GM21576 (cell line): Measurements from ENCODE around the gene MMRN2.

Experiments
- ATAC-seq: cut with Tn5 transposase; IDR thresholded peaks from one replicate; pipeline ENCODE4 v1.9.1; 2021; ENCODE audit warnings: mild to moderate bottlenecking, moderate library complexity; ENCODE audit not compliant: unreplicated experiment

The MMRN2 gene

DNA sequence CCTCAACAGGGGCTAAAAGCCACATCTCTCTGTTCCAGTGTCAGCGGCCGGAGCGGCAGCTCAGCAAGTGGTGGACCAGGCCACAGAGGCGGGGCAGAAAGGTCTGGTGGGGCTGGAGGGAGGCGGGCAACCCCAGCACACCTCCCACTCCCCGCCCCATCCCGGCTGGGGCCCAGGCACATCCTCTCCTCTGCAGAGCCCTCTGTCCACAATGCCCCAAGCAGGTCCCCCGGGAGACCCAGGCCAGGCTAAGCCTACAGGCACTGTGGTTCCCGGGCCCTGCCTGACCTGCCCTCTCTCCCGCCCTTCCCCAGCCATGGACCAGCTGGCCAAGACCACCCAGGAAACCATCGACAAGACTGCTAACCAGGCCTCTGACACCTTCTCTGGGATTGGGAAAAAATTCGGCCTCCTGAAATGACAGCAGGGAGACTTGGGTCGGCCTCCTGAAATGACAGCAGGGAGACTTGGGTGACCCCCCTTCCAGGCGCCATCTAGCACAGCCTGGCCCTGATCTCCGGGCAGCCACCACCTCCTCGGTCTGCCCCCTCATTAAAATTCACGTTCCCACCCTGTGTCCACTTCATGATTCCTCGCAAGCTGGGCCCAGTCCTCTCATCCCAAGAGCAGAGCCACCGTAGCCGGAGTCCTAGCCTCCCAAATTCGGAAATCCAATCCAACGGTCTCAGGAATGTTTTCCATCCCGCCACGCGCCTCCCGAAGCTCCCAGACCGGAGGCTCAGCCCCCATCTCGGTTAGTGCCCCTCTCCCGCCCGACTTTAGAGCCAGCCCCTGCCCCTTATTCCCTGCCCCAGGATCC, 13.0 kb upstream of the MMRN2 start:
- no peak for ATAC-seq

DNA sequence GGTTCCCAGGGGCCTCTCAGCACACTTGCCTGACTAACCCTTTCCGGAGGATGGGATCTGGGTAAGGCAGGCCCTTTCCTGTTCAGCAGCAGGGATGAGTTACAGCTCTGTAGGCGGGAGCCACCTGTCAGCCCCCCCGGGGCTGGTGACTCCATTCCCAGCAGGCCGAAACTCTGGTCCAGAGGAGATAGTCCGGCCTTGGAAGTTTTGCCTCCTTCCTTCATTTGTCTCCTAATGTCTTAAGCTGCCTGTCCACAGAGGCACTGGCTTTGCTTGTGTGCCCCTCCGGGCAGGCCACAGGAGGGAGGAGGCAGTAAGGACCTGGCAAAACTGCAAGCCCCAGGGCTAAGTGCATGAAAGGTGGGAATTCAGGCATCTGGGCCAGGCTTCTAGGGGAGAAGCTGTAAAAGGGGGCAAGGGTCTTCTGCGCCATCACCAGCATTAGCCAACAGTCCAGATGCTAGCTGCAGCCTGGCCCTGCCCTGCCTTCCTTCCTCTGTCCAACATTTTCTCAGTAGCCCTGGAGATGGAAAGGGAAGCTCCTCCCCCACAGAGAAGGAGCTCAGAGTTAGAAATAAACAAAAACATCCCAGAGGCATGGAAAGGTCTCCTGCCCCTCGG, 12.1 kb upstream of the MMRN2 start:
- no peak for ATAC-seq

DNA sequence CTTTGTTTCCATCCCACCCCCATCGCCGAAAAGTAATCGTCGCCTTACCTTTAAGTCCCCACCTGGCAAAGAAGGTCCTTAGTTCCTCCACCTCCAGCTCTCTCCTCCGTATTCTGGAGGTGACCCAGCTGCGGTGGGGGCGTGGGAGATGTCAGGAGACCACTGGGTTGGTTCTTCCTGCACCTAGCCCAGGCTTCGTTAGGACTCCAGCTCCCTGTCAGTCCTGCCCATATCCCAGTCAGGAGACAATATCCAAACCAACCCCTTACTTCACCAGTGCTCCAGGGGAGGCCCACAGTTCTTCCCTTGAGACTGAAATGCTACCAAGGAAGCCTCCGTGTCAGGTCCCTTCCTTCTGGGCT, 11.6 kb upstream of the MMRN2 start:
- ATAC-seq = no peak

DNA sequence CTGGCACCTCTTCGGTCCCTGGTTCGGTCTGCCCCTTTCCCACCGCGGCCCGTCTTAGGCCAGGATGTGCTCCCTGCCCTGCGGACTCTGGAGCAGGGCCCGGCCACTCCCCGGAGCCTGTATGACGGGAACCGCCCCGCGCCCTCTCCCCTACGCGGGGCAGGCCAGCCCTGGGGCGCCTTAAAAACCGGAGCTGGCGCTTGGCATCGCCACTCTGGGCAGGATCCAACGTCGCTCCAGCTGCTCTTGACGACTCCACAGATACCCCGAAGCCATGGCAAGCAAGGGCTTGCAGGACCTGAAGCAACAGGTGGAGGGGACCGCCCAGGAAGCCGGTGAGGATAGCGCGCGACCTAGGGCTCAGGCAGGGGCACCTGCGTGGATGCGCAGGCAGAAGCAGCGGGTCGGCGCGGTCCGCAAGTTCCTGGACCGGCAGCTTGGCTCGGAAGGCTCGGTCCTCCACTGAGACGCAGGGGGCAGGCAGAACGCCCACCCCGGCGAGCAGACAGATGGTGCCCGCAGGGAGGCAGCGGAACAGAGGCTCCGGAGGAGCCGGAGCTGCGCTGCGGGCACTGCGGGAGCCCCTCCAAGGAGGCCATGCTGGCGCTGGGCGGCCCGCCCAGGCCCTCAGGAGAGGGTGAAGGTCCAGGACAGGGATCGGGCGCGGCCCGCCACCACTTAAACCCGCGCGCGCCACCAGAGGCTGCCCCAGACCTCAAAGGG, 11.0 kb upstream of the MMRN2 start, which contains the start of gene ADIRF:
ADIRF (plus strand) TSS at position 212 of the 723 bp plus-strand sequence; CDS start at position 275, 63 bp downstream.
- no peak for ATAC-seq

DNA sequence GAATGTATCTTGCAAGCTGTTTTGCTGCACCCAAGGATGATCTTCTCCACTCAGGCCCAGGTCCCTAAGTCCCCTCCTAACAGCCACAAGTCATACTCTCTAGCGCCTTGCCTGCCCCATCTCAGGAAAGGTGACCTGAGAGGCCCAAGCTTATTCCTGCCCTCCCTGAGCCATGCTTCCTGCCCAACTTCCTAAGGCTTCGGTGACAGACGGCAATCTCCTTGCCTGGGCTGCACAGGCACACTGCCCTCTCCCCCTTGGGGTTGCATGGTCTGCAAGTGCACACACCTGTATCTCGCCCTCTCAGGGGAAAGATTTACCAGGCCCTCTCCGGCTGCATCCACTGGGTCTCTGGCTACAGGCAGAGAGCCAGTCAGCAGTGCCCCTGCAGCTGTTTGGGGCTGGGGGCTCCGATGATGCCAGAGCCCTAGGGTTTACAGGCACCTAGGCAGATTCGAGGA, 10.1 kb upstream of the MMRN2 start:
- ATAC-seq = no peak

DNA sequence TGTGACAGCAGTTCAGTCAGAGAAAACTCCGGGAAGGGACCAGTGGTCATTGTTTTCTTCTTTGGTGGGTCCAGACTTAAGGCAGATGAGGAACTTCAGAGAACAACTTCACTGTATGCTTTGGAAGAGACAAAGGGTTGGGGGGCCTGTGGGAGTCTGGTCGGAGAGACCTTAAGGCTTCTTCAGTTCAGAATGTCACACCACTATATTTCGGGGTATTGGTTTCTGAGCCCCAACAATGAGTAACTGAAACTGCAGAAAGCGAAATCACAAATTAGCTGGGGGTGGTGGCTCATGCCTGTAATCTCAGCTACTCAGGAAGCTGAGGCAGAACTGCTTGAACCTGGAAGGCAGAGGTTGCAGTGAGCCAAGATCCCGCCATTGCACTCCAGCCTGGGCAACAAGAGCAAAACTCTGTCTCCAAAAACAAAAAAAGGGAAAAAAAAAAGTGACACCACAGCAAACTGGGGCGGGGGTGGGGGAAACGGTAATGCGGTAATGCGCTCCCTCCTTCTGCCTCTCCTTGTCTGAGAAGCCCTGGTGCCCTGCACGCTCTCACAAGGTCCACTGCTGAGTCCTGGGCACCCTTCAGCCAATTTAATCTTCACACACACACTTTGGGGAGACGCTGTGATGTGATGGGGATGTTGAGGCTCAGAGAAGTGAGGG, 8.7 kb upstream of the MMRN2 start:
- no peak for ATAC-seq

DNA sequence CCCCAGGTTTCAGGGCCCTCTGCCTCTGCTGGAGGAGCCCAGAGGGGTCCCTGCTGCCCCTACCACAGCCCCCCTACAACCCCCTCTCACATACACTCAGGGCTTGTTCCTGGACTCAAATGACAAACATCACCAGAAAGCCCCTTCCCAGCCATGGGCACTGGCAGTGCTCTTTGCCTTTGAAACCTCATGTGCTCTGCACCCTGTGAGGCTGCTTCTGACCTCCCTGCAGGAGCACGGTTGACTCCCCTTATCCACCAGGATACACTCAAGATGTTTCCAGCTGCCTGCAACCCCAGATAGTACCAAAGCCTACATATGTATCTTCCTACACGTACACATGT, 7.4 kb upstream of the MMRN2 start:
- no peak for ATAC-seq

DNA sequence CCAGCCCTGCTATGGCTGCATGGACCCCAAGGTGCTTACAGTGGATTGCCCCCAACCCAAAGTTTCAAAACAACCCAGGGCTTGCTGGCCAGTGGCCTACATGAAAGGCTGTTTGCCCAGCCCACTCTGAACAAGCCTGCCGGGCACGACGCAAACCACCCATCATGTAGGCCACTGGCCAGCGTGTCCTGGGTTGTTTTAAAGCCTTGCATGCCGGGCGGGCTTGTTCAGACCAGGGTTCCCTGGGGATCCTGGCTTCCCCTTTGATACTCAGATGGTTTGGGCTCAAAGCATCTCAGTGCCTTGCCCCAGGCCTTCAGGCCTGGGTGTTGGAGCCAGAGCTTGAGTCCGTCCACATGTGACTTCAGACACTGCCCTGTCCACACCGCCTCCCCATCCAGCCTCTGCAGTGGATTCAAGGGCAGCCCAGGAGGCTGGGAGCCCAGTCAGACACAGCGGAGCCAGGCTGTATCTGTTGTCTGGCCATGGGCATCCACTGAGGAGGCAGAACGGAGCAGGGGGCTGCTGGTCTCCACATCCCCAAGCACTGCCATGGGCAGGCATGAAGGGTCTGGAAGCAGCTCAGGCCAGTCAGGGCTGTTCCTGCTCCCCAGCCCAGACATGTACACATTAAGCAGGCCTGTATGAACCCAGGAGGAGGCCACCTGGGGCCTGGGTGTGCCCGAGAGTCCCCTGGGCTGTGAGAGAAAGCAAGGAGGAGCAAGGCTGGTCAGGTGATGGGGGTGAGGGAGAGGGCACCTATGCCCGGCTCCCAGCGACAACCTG, 6.8 kb upstream of the MMRN2 start:
- no peak for ATAC-seq

DNA sequence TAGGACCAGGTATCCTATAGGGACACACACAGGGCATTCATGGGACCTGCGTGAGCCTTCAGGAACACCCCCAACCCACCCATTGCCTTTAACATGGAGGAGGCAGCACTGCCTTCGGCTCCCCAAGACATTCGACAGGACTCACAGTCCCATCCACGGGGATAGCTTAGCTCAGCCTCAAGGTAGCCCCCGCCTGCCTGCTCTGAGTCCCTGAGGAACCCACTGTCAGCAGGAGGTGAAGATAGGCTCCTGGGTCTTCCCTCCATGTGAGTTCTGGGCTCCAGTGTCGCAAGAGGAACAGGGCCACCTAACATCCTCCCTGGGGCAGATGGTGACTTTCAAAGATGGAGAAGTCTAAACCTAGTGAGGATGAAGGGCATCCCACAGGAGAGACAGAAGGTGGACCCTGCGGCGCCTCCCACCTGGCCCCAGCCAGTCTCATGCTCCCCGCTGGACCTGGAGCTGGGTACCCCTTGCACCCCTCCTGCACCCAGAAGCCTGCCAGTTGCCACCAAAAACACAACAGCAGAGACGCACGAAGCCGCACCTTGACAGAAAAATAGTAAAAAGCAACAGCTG, 6.0 kb upstream of the MMRN2 start:
- ATAC-seq = no peak

DNA sequence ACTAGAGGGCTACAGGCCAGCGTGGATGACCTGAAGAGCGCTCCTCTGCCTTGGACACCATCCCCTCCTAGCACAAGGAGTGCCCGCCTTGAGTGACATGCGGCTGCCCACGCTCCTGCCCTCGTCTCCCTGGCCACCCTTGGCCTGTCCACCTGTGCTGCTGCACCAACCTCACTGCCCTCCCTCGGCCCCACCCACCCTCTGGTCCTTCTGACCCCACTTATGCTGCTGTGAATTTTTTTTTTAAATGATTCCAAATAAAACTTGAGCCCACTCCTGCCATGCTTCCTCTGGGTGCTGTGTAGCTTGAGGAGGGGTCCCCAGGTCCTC, 5.5 kb upstream of the MMRN2 start:
- no peak for ATAC-seq

DNA sequence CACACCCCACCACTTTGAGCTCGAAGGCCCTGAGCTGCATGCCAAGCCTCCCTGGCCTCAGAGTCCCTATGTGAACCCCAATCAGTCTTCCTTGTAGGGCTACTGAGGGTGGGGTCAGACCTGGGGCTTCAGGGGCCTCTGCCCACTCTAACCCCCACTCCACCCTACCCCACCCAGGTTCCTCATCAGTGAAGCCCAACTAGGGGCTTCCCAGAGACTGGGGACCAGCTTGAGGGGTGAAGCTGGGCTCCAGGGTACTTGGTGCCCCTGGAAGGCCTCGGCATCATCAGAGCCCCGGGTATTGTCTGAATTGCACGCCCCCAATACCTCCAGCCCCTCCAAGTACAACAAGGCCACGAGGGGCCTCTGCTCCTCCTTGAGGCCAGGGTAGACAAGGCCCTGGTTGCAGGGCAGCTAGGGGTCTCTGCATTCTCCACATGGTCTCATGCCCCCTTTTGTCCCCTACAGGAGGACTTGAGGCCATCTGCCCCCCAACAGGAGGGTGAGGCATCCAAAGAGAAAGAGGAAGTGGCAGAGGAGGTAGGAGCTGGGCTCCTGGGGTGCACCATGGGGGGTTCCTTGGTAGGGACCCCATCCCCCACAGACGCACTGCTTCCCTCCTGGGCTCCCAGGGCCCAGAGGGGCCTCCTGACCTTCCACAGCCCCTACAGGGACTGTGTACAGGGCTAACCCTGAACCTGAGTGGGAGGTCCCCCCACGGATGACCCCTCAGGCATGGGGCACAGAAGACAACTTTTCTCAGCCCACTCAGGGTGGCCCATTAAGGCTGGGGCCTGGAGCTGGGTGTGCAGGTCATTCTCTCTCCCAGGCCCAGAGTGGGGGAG, 4.9 kb upstream of the MMRN2 start:
- no peak for ATAC-seq

DNA sequence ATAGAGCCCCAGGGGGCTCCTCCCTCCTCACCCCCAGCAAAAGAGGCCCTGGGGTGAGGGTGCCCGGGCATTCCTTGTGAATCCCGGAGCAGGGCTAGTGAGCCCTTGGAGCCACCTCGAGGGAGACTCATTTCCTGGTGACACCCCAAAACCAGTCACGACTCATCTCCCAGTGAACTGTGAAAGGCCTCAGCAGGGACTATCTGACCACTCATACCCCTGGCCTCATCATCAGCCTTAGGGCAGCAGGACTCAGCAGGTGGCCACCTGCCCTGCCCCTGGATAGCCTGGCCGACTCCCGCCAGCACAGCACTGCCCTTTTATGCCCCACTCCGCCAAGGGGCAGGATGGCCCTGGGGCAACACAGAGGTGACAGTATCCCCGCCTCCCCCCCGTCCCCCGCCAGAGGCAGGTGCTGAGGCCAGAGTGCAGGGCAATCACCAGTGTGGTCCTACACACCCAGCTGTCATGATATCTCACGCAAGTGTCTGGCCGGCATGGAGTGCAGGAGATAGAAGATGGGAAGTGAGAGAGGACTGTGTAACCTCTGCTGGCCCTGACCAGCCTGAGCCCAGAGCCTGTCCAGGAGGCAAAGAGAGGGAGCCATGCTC, 4.2 kb upstream of the MMRN2 start:
- ATAC-seq = no peak

DNA sequence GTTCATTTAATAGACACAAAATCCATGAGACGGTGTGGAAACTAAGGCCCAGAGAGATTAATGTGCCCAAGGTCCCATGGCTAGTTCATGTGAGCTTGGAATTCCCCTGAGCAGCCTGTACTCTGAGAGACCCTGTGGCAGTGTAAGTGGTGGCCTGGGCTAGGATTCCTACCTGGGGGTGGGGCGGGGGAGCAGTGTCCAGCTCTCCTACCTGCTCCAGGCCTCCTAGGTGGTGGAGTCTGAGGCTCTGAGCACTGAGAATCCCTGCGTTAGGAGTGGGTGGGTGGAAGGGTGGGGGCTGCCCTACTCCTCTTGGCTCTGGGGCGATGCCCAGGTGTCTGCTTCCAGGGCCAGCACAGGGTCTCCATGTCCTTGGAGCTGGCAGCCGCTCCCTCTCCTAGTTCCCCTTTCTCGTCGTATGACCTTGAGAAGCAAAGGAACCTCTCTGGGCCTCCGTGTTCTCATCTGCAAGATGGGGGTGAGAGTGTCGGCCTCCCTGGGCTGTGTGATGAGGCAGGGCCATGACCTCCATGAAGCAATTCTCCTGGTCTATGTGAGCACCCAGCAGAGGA, 3.5 kb upstream of the MMRN2 start:
- no peak for ATAC-seq

DNA sequence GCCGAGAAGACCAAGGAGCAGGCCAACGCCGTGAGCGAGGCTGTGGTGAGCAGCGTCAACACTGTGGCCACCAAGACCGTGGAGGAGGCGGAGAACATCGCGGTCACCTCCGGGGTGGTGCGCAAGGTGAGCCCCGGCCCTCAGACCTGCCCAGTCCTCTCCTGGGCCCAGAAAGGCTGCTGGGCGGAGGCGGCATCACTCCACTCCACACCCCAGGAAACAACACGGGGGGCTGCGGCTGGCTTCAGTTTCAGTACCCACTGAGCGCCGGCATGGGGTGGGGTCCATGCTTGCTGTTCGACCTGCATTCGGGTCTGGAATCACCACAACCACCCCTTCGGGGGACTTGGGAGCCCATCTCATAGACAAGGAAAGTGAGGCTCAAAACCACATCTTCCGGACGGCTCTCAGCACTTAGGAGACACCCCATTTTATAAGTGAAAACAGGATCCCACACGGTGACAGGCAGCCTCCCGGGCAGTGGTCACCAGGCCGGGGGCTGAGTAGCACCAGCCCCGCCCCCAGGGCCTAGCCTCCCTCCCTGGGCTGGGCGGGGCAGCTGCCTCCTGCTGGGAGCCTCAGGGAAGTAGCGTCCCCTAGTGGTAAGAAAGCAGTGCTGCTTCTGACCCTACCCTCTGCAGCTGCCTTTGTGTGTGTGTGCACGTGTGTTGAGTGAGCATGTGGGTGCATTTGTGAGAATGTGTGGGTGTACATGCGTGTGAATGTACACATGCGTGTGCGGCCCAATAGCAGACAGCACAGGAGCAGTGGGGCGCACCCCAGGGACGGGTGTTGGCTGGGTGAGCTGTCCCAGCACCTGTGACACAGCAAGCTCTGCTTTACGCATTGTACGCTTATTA, 2.8 kb upstream of the MMRN2 start:
- peak; percentile 82 for ATAC-seq

DNA sequence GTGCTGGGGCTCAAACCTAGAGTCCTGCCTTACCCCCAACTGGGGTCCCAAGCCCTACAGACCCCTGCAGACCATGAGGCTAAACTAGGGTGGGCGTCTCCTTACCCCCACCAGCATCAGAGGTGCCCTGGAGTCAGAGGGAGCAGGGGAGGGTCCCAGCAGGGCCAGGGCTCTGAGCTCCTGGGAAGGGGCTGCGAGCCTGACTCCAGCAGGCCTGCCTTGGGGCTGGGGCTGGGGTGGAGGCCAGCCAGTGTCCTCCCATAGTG, 2.3 kb upstream of the MMRN2 start:
- no peak for ATAC-seq

DNA sequence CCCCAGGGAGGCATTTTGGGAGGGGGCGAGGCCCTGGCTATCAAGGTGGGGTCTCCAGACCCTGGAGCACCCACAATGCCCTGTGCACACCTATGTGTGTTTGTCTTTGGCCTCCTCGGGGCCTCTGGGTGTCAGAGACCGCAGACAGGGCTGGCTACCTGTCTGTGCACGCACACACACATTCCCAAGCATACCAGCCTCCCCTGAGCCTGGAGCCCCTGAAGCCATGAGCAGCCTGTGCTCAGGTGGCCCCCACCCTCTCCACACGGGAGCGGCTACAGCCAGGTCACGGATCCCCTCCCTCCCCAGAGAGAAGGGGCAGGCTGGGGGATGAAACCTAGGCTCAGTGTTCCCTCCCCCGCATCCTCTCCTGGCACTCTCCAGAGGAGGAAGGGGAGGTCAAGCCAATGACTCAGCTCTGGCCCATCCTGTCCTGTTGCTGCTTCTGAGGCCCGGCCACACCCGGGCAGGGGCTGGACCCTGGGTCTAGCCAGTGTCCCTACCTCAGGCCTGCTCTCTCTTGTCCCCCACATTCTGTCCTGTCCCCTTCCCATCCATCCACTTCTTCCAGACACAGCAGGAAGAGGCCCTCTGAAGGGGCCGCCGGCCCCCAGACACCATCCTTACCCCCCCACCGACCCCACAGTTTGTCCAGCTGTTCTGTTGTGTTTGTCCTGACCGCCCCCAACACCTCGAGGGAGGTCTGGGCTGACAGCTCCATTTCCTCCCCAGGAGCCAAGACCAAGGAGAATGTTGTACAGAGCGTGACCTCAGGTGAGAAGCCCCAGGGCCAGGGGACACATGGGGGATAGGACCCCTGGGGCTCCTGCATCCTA, 1.7 kb upstream of the MMRN2 start:
- no peak for ATAC-seq
